Caco-2 (cell line): ENCODE results near the gene NCKIPSD. TPM values are rescaled to one million over a fixed set of nuclear protein-coding genes. Genes with fewer than 3 reads are reported as not detected.
A peak's percentile ranks its signal among the peaks of the same experiment; 100 is the strongest.

ENCODE experiments used
- BruUV-seq: library from RNA; stranded (reverse); fragments of 400-500 nt; replicated peaks from 2 replicates; lab custom pipeline; 2021; lab: Mats Ljungman, UMichigan
- CTCF ChIA-PET: fragments of 300-600 bp; sonication (Branson Sonifier 250); formaldehyde crosslinking; loops from one replicate; lab custom pipeline; 2022; ENCODE audit warnings: antibody characterized with exemption; lab: Charles Lee
- POLR2A ChIA-PET: fragments of 300-600 bp; sonication (Branson Sonifier 250); formaldehyde crosslinking; loops from one replicate; lab custom pipeline; 2022; ENCODE audit warnings: antibody characterized with exemption; lab: Charles Lee
- DNase-seq, 2 experiments: peaks; one replicate each; pipeline versions ENCODE4 v3.0.0 to v3.0.0-alpha.2; 2020 to 2022
- H3K27me3 ChIP-seq: replicated peaks from 2 replicates; pipeline ENCODE4 v1.6.0; 2011; ENCODE audit warnings: low read length; ENCODE audit not compliant: control insufficient read depth, insufficient read depth
- H3K36me3 ChIP-seq: 2 replicates; pipeline ENCODE4 v1.5.1; 2011; ENCODE audit warnings: low read length; ENCODE audit not compliant: control insufficient read depth, insufficient read depth
- H3K4me1 ChIP-seq: fragments of 250-450 bp; sonication (Bioruptor Pico); 2 replicates; pipeline ENCODE4 v1.5.1; 2020; ENCODE audit warnings: mild to moderate bottlenecking
- H3K4me3 ChIP-seq: 2 replicates; pipeline ENCODE4 v1.5.1; 2011; ENCODE audit warnings: low read depth, mild to moderate bottlenecking, control low read depth, low read length
- H3K9me3 ChIP-seq: fragments of 250-450 bp; sonication (Bioruptor Pico); 2 replicates; pipeline ENCODE4 v1.5.1; 2020; ENCODE audit warnings: mild to moderate bottlenecking, moderate library complexity
- H3K27ac Mint-ChIP-seq: one replicate; pipeline ENCODE4 v1.8.0; 2022; ENCODE audit warnings: mixed read lengths; ENCODE audit not compliant: unreplicated experiment
- H3K27me3 Mint-ChIP-seq: one replicate; pipeline ENCODE4 v1.8.0; 2022; ENCODE audit warnings: mixed read lengths; ENCODE audit not compliant: insufficient read depth, unreplicated experiment
- H3K36me3 Mint-ChIP-seq: one replicate; pipeline ENCODE4 v1.8.0; 2022; ENCODE audit warnings: mild to moderate bottlenecking, mixed read lengths; ENCODE audit not compliant: insufficient read depth, unreplicated experiment
- H3K4me1 Mint-ChIP-seq: one replicate; pipeline ENCODE4 v1.8.0; 2022; ENCODE audit warnings: low read depth, mixed read lengths; ENCODE audit not compliant: unreplicated experiment
- H3K4me3 Mint-ChIP-seq: one replicate; pipeline ENCODE4 v1.8.0; 2022; ENCODE audit warnings: mild to moderate bottlenecking, moderate library complexity, mixed read lengths; ENCODE audit not compliant: unreplicated experiment
- H3K9me3 Mint-ChIP-seq: one replicate; pipeline ENCODE4 v1.8.0; 2022; ENCODE audit warnings: mixed read lengths; ENCODE audit not compliant: unreplicated experiment
- intact Hi-C: fragments of 100-400 bp; cut with micrococcal nuclease; formaldehyde crosslinking; loops from one replicate; pipeline ENCODE4 v1.10.0; 2022; ENCODE audit not compliant: unreplicated experiment
- total RNA-seq: library from RNA; stranded (reverse); gene quantifications from 2 replicates; pipeline ENCODE4 v1.2.3, GENCODE V29; 2022
- TF ChIP-seq, protein P1 (sequence below), 2 experiments: fragments of 200-600 bp in 1 of 2; IDR thresholded peaks; 1 replicate in 1 of 2; 2 replicates in 1 of 2; pipeline versions ENCODE4 v1.5.1 to v1.8.0; 2011 to 2022; ENCODE audit warnings: antibody characterized with exemption in 1 of 2, control low read depth in 1 of 2, inconsistent platforms in 1 of 2, low read depth in 1 of 2, low read length in 1 of 2, mild to moderate bottlenecking in 1 of 2, moderate library complexity in 1 of 2; ENCODE audit not compliant: insufficient read depth in 1 of 2, severe bottlenecking in 1 of 2, unreplicated experiment in 1 of 2

The NCKIPSD gene
- total RNA-seq, 1 experiment from 2014 or later: 30.2 TPM

DNA sequence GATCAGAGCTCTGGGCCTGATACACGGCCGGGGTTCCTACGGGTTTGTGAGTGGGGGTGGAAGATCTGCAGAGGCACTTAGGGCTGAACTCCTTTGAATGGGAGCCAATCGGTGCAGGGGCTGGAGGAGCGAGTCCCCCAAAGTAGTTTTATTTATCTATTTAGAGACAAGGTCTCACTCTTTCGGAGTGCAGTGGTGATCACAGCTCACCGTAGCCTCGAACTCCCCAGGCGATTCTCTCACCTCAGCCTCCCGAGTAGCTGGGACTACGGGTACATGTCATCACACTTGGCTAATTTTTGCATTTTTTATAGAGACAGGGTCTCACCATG is 21.4 kb downstream of the NCKIPSD start:
- CTCF ChIA-PET: interaction anchor here (0.7 to 1.6 kb wide), 6 partner anchors 9 to 160 kb away, joined by 3 to 5 read pairs (median 4); partner anchors contain the start of gene SLC26A6
- POLR2A ChIA-PET: interaction anchor here (0.6 to 2.7 kb wide), 5 partner anchors 10 to 191 kb away, joined by 3 to 14 read pairs (median 4); partner anchors contain the start of genes IP6K2, NCKIPSD and UQCRC1
- Mint-ChIP-seq H3K27ac (peak overlapping the region; percentile 99), H3K36me3 (peaks cover 76% of the 10 kb centered on the region), H3K9me3 (no peaks in the 10 kb centered on the region), H3K4me1 (peaks cover 5% of the 10 kb centered on the region), H3K4me3 (peak overlapping the region; percentile 93), H3K27me3 (no peaks in the 10 kb centered on the region)
- Histone ChIP-seq H3K36me3 (peaks cover 6% of the 10 kb centered on the region), H3K9me3 (no peaks in the 10 kb centered on the region), H3K27me3 (no peaks in the 10 kb centered on the region), H3K4me1 (peaks cover 10% of the 10 kb centered on the region), H3K4me3 (no peak overlapping the region)
- intact Hi-C loops: loop anchor here (5.0 to 10.0 kb wide), 2 partner anchors 107 to 199 kb away; partner anchors contain the start of gene PFKFB4
- no peak for DNase-seq
- TF ChIP-seq, protein P1, sequence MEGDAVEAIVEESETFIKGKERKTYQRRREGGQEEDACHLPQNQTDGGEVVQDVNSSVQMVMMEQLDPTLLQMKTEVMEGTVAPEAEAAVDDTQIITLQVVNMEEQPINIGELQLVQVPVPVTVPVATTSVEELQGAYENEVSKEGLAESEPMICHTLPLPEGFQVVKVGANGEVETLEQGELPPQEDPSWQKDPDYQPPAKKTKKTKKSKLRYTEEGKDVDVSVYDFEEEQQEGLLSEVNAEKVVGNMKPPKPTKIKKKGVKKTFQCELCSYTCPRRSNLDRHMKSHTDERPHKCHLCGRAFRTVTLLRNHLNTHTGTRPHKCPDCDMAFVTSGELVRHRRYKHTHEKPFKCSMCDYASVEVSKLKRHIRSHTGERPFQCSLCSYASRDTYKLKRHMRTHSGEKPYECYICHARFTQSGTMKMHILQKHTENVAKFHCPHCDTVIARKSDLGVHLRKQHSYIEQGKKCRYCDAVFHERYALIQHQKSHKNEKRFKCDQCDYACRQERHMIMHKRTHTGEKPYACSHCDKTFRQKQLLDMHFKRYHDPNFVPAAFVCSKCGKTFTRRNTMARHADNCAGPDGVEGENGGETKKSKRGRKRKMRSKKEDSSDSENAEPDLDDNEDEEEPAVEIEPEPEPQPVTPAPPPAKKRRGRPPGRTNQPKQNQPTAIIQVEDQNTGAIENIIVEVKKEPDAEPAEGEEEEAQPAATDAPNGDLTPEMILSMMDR (IDR thresholded peaks at IDR 0.05; ENCODE audit: insufficient read depth in 1 of 2, low read depth in 1 of 2, low read length in 1 of 2, severe bottlenecking in 1 of 2, unreplicated experiment in 1 of 2): no peak
- BruUV-seq: no TSS peak

DNA sequence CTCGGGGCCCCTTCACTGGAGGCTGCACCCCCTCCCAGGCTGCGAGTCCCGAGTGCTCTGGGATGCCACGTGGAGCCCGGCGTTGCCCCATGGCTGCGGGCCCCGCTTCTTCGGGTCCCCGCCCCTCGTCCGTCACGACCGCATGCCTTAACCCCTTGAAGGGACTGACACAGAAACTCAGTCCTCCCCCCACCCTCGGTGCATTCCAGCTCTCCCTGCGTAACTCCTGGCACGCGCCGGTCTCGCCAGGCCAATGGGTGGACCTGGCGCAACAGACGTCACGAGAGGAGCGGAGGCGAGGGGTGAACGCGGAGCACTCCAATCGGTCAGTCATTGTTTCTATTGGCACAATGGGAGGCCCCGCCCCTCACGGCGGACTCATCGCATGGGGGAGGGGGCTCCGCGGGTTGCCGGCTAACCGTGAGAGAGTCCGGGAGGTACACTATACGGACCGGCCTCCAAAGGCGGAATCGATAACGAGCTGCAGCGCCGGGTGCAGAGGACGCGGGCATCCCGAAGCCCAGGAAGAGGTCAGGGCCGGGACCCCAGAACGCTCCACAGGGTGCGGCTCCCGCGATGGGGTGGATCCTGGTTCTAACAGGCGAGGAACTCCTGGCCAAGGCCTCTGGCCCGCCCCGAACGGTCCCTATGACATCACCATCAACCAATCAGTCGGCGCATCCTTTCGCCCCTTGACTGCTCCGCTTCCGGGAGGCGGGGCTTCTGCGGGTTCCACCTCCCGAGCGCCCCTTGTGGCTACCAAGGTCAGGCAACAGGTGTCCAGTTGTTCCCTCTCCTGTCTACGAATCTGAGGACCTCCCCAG is 22.0 kb downstream of the NCKIPSD start:
- H3K9me3 Mint-ChIP-seq: no peaks in the 10 kb centered on the region
- no peaks in the 10 kb centered on the region for H3K27me3 Mint-ChIP-seq
- H3K27ac Mint-ChIP-seq: peak overlapping the region; percentile 99
- Histone ChIP-seq H3K27me3 (no peaks in the 10 kb centered on the region), H3K4me3 (peak overlapping the region; percentile 65), H3K9me3 (no peaks in the 10 kb centered on the region), H3K4me1 (peaks cover 10% of the 10 kb centered on the region), H3K36me3 (peaks cover 7% of the 10 kb centered on the region)
- ChIA-PET POLR2A (interaction anchor here (0.5 to 2.7 kb wide), 14 partner anchors 10 to 997 kb away, joined by 3 to 14 read pairs (median 4); partner anchors contain the start of genes IP6K2, NCKIPSD, NDUFAF3 and PFKFB4), CTCF (interaction anchor here (0.7 to 2.1 kb wide), 9 partner anchors 10 to 191 kb away, joined by 3 to 7 read pairs (median 4); partner anchors contain the start of genes SLC26A6 and UQCRC1)
- H3K36me3 Mint-ChIP-seq: peaks cover 79% of the 10 kb centered on the region
- TF ChIP-seq, protein P1 (IDR thresholded peaks at IDR 0.05; ENCODE audit: insufficient read depth in 1 of 2, low read depth in 1 of 2, low read length in 1 of 2, severe bottlenecking in 1 of 2, unreplicated experiment in 1 of 2): peak; percentile 84 to 86
- peaks cover 5% of the 10 kb centered on the region for H3K4me1 Mint-ChIP-seq
- DNase-seq: peak; percentile 99
- TSS peak; percentile 49 for BruUV-seq
- peak overlapping the region; percentile 93 for H3K4me3 Mint-ChIP-seq
- intact Hi-C loops: loop anchor here (1.0 to 10.0 kb wide), 4 partner anchors 28 to 199 kb away; partner anchors contain the start of genes PFKFB4, SLC26A6 and UQCRC1
